Suprapubic skin (tissue), 4 donors: ENCODE results near the gene USP15. TPM values are rescaled to one million over a fixed set of nuclear protein-coding genes. Genes with fewer than 3 reads are reported as not detected.
"Not testable (repeated sequence)": the region's sequence is repeated elsewhere in the genome, so short reads cannot be mapped to it uniquely, and the experiment has no call there.

Experiments used
- DNase-seq, 2 donors: peaks; one replicate each; pipeline ENCODE4 v3.0.0-alpha.2; 2019; ENCODE audit warnings: low spot score in 2 of 2
- H3K27ac ChIP-seq: fragments of 200-600 bp; sonication (generic); one replicate; pipeline ENCODE4 v1.5.1; 2019
- H3K27me3 ChIP-seq: fragments of 200-600 bp; sonication (generic); one replicate; pipeline ENCODE4 v1.5.1; 2019
- H3K36me3 ChIP-seq: fragments of 200-600 bp; sonication (generic); one replicate; pipeline ENCODE4 v1.5.1; 2019
- H3K4me1 ChIP-seq: fragments of 200-600 bp; sonication (generic); one replicate; pipeline ENCODE4 v1.5.1; 2019
- H3K4me3 ChIP-seq: fragments of 200-600 bp; sonication (generic); one replicate; pipeline ENCODE4 v1.5.1; 2019; ENCODE audit warnings: mild to moderate bottlenecking
- H3K9me3 ChIP-seq: fragments of 200-600 bp; sonication (generic); one replicate; pipeline ENCODE4 v1.5.1; 2019
- CTCF ChIP-seq, 2 donors: fragments of 200-600 bp in 1 of 2; fragments of 450-650 bp in 1 of 2; sonication (generic) in 1 of 2; IDR thresholded peaks; one replicate each; pipeline ENCODE4 v1.5.1; 2016 to 2019; ENCODE audit warnings: antibody characterized with exemption in 2 of 2, mild to moderate bottlenecking in 1 of 2, moderate library complexity in 1 of 2
- EP300 ChIP-seq: sonication (generic); formaldehyde crosslinking; IDR thresholded peaks from one replicate; pipeline ENCODE4 v1.6.1; 2017; ENCODE audit warnings: antibody characterized with exemption
- POLR2A ChIP-seq, 2 donors: fragments of 450-650 bp; IDR thresholded peaks; one replicate each; pipeline ENCODE4 v1.6.1; 2017; ENCODE audit warnings: antibody characterized with exemption in 2 of 2, mild to moderate bottlenecking in 2 of 2, moderate library complexity in 2 of 2
- POLR2AphosphoS5 ChIP-seq, 3 donors: sonication (generic); formaldehyde crosslinking; IDR thresholded peaks; one replicate each; pipeline ENCODE4 v1.6.1; 2017; ENCODE audit warnings: antibody characterized with exemption in 3 of 3
- WGBS: methylation state at CpG from one replicate; pipeline ENCODE4 v1.1.5; 2018; 5-methylcytosine and 5-hydroxymethylcytosine counted together
- total RNA-seq, 4 donors: library from RNA; depleted of rRNA; stranded (reverse); fragments of >200 nt; gene quantifications; one replicate each; pipeline ENCODE4 v1.1.0, GENCODE V29; 2016

USP15 gene
- total RNA-seq, 4 donors from 2014 or later: 59.1 to 141 (median 80.6) TPM

- Histone ChIP-seq H3K4me1 (no peaks in the 10 kb centered on the region), H3K27ac (no peak overlapping the region), H3K4me3 (no peak overlapping the region), H3K36me3 (no peaks in the 10 kb centered on the region), H3K9me3 (no peaks in the 10 kb centered on the region), H3K27me3 (no peaks in the 10 kb centered on the region)
- TF ChIP-seq EP300: no peak
- TF ChIP-seq POLR2AphosphoS5 (IDR thresholded peaks at IDR 0.05): no peak
- no peak for TF ChIP-seq CTCF (IDR thresholded peaks at IDR 0.05)
- TF ChIP-seq POLR2A (IDR thresholded peaks at IDR 0.05): no peak
- WGBS: 75% methylated on average over 3 of the region's 3 CpGs
- DNase-seq: no peak
Measured at GRCh38 chr12:62448436-62448835, 188.2 kb downstream of the USP15 start.

- not testable (repeated sequence) for DNase-seq, H3K4me3 ChIP-seq, H3K36me3 ChIP-seq, H3K4me1 ChIP-seq, H3K9me3 ChIP-seq, H3K27ac ChIP-seq, H3K27me3 ChIP-seq
- 93% methylated on average over 2 of the region's 2 CpGs for WGBS
Measured at GRCh38 chr12:62455429-62455828, 195.2 kb downstream of the USP15 start.

GRCh38 chr12:62458626-62459025, 198.4 kb downstream of the USP15 start:
- H3K4me1 ChIP-seq: no peaks in the 10 kb centered on the region
- WGBS: 87% methylated on average over 3 of the region's 3 CpGs

DNA sequence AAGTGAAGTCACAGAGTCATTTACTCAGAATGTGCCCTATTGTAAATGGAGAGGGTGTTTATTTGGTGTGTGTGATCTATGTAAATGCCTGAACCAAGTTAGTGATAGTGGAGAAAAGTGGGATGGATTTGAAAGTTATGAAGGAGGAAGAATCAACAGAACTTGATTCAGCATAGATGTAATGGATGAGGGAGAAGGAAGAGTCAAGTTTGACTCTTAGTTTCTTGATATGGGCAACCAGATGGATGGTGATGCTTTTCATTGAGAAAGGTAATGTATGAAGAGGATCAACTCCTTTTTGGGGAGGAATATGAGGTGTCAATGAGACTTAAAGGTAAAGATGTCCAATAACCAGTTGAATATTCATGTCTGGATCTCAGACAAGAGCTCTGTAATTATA, 199.8 kb downstream of the USP15 start:
- Histone ChIP-seq H3K27me3 (no peaks in the 10 kb centered on the region), H3K4me3 (no peak overlapping the region), H3K36me3 (no peaks in the 10 kb centered on the region), H3K4me1 (no peaks in the 10 kb centered on the region), H3K27ac (no peak overlapping the region), H3K9me3 (no peaks in the 10 kb centered on the region)
- TF ChIP-seq POLR2AphosphoS5 (IDR thresholded peaks at IDR 0.05): no peak
- no peak for TF ChIP-seq CTCF (IDR thresholded peaks at IDR 0.05)
- TF ChIP-seq POLR2A (IDR thresholded peaks at IDR 0.05): no peak
- no peak for TF ChIP-seq EP300
- DNase-seq: no peak

More at GRCh38 chr12:62458626-62459025, 198.4 kb downstream of the USP15 start:
- Histone ChIP-seq H3K36me3 (no peaks in the 10 kb centered on the region), H3K27me3 (no peaks in the 10 kb centered on the region), H3K4me3 (no peak overlapping the region), H3K27ac (no peak overlapping the region), H3K9me3 (no peaks in the 10 kb centered on the region)
- TF ChIP-seq POLR2AphosphoS5 (IDR thresholded peaks at IDR 0.05) (no peak), POLR2A (IDR thresholded peaks at IDR 0.05) (no peak), EP300 (no peak), CTCF (IDR thresholded peaks at IDR 0.05) (no peak)
- no peak for DNase-seq

GRCh38 chr12:62461171-62461837, 201.1 kb downstream of the USP15 start:
- not testable (repeated sequence) for H3K9me3 ChIP-seq, DNase-seq, H3K36me3 ChIP-seq, H3K4me3 ChIP-seq, H3K4me1 ChIP-seq, H3K27ac ChIP-seq, H3K27me3 ChIP-seq
- WGBS: 91% methylated on average over 8 of the region's 32 CpGs

GRCh38 chr12:62463252-62463651, 203.0 kb downstream of the USP15 start:
- H3K9me3 ChIP-seq, DNase-seq, H3K4me3 ChIP-seq, H3K27ac ChIP-seq, H3K36me3 ChIP-seq, H3K27me3 ChIP-seq: not testable (repeated sequence)
- 79% methylated on average over 7 of the region's 7 CpGs for WGBS
- H3K4me1 ChIP-seq: peaks cover 13% of the 10 kb centered on the region

Other genes starting within 250 kb of the USP15 start
- 100 to 1,000 TPM in 1 of 4 donors, 10 to 100 TPM in 3; 54.3 to 212 (median 61.9) TPM for gene MON2, start 206.4 kb downstream of the USP15 start, total RNA-seq